SU-DHL-6 (cell line): ENCODE data around the gene TBC1D22A.

ENCODE experiments used
- EZH2phosphoT487 ChIP-seq: fragments of 200-600 bp; sonication (generic), shearing (Covaris generic); conservative IDR thresholded peaks from 2 replicates; pipeline ENCODE4 v1.6.1; 2018; ENCODE audit warnings: mild to moderate bottlenecking, antibody characterized with exemption, low read length, moderate library complexity, mixed read lengths
- TF ChIP-seq, protein P1 (sequence below): fragments of 200-600 bp; sonication (generic); IDR thresholded peaks from one replicate; pipeline ENCODE4 v1.5.1; 2017; ENCODE audit warnings: antibody characterized with exemption, mild to moderate bottlenecking, low read length, moderate library complexity; ENCODE audit not compliant: insufficient read depth, poor library complexity, severe bottlenecking

DNA sequence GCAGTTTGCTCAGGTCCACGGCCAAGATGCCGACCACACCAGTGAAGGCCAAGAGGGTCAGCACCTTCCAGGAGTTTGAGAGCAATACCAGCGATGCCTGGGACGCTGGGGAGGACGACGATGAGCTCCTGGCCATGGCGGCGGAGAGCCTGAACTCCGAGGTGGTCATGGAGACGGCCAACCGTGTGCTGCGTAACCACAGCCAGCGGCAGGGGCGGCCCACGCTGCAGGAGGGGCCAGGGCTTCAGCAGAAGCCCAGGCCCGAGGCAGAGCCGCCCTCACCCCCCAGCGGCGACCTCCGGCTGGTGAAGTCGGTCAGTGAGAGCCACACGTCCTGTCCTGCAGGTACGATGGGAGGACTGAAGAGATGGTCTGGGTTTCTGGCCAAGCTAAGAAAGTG lies 31.0 kb downstream of the TBC1D22A start:
- TF ChIP-seq, protein P1, sequence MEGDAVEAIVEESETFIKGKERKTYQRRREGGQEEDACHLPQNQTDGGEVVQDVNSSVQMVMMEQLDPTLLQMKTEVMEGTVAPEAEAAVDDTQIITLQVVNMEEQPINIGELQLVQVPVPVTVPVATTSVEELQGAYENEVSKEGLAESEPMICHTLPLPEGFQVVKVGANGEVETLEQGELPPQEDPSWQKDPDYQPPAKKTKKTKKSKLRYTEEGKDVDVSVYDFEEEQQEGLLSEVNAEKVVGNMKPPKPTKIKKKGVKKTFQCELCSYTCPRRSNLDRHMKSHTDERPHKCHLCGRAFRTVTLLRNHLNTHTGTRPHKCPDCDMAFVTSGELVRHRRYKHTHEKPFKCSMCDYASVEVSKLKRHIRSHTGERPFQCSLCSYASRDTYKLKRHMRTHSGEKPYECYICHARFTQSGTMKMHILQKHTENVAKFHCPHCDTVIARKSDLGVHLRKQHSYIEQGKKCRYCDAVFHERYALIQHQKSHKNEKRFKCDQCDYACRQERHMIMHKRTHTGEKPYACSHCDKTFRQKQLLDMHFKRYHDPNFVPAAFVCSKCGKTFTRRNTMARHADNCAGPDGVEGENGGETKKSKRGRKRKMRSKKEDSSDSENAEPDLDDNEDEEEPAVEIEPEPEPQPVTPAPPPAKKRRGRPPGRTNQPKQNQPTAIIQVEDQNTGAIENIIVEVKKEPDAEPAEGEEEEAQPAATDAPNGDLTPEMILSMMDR, result no peak
- no peak for TF ChIP-seq EZH2phosphoT487
